OCI-LY7 (cell line): ENCODE results near the gene KLRF1.

Source experiments
- CTCF ChIP-seq: fragments of 200-600 bp; sonication (generic); conservative IDR thresholded peaks from 2 replicates; pipeline ENCODE4 v1.5.1; 2014; ENCODE audit warnings: mild to moderate bottlenecking, antibody characterized with exemption, low read length, moderate library complexity, mixed read lengths
- EZH2phosphoT487 ChIP-seq: fragments of 200-600 bp; sonication (generic); IDR thresholded peaks from 2 replicates; pipeline ENCODE4 v1.6.1; 2018; ENCODE audit warnings: low read depth, borderline replicate concordance, mild to moderate bottlenecking, mixed run types, antibody characterized with exemption, low read length, moderate library complexity, mixed read lengths

GRCh38 chr12:9881988-9882387 is 54.7 kb downstream of the KLRF1 start:
- no peak for TF ChIP-seq CTCF
- TF ChIP-seq EZH2phosphoT487 = no peak
